BJ (cell line): ENCODE results near the gene OR52M1. TPM values are rescaled to one million over a fixed set of nuclear protein-coding genes. Genes with fewer than 3 reads are reported as not detected.

Source experiments
- CTCF ChIA-PET: fragments of 350-600 bp; formaldehyde crosslinking; extraction: SDS; loops from one replicate; lab custom pipeline; 2021; ENCODE audit warnings: antibody characterized with exemption, inconsistent platforms; lab: Yijun Ruan, JAX
- POLR2A ChIA-PET: fragments of 300-600 bp; sonication (Branson Sonifier 250); formaldehyde crosslinking; extraction: SDS; loops from one replicate; lab custom pipeline; 2021; ENCODE audit warnings: antibody characterized with exemption; lab: Charles Lee
- DNase-seq: peaks from one replicate; pipeline ENCODE4 v3.0.0-alpha.2; 2011; ENCODE audit warnings: low read depth
- H3K27me3 ChIP-seq: 2 replicates; pipeline ENCODE4 v1.6.0; 2011; ENCODE audit warnings: low read length; ENCODE audit not compliant: control insufficient read depth, insufficient read depth
- H3K36me3 ChIP-seq: 2 replicates; pipeline ENCODE4 v1.5.1; 2011; ENCODE audit warnings: low read length; ENCODE audit not compliant: control insufficient read depth, insufficient read depth
- H3K4me3 ChIP-seq: 2 replicates; pipeline ENCODE4 v1.5.1; 2011; ENCODE audit warnings: low read depth, mild to moderate bottlenecking, control low read depth, low read length
- polyA plus RNA-seq: library from polyadenylated mRNA; depleted of rRNA; stranded (reverse); fragments of >200 nt; gene quantifications from 2 replicates; pipeline ENCODE4 v1.2.3, GENCODE V29; 2011
- TF ChIP-seq, protein P1 (sequence below): IDR thresholded peaks from 2 replicates; pipeline ENCODE4 v1.5.1; 2011; ENCODE audit warnings: low read depth, mild to moderate bottlenecking, control low read depth, inconsistent platforms, low read length, moderate library complexity; ENCODE audit not compliant: insufficient read depth

The OR52M1 gene
- polyA plus RNA-seq, 1 experiment = not detected

DNA sequence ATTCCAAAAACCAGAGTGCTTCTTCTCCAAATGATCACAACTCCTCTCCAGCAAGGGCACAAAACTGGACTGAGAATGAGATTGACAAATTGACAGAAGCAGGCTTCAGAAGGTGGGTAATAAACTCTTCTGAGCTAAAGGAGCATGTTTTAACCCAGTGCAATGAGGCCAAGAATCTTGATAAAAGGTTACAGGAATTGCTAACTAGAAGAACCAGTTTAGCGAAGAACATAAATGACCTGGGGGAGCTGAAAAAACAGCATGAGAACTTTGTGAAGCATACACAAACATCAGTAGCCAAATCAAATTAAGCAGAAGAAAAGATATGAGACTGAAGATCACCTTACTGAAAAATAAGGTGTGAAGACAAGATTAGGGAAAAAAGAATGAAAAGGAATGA is 15.5 kb downstream of the OR52M1 start:
- no peak overlapping the region for H3K4me3 ChIP-seq
- DNase-seq = no peak
- POLR2A ChIA-PET = no interaction called here
- CTCF ChIA-PET = interaction anchor here (1.2 kb wide), 1 partner anchor 373 kb away, joined by 4 read pairs; no protein-coding TSS in a partner anchor
- TF ChIP-seq, protein P1, sequence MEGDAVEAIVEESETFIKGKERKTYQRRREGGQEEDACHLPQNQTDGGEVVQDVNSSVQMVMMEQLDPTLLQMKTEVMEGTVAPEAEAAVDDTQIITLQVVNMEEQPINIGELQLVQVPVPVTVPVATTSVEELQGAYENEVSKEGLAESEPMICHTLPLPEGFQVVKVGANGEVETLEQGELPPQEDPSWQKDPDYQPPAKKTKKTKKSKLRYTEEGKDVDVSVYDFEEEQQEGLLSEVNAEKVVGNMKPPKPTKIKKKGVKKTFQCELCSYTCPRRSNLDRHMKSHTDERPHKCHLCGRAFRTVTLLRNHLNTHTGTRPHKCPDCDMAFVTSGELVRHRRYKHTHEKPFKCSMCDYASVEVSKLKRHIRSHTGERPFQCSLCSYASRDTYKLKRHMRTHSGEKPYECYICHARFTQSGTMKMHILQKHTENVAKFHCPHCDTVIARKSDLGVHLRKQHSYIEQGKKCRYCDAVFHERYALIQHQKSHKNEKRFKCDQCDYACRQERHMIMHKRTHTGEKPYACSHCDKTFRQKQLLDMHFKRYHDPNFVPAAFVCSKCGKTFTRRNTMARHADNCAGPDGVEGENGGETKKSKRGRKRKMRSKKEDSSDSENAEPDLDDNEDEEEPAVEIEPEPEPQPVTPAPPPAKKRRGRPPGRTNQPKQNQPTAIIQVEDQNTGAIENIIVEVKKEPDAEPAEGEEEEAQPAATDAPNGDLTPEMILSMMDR = no peak
- no peaks in the 10 kb centered on the region for H3K27me3 ChIP-seq
- H3K36me3 ChIP-seq = no peaks in the 10 kb centered on the region

DNA sequence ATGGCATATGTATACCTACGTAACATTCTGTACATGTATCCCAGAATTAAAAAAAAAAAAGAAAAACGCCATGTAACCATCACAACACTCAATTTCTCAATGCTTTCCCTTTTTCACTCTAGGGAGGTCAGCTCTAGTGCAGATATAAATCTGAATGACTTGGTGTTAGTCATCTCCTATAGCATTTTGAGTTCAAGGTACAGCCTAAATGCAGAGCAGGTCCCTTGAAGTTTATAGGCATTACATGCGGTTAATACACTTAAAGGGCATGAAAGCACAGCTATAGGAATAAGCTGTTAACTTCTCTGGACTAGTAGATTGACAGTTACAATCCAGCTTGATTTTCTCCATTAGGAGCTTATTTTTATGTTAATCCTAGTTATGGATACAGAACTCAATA is 20.4 kb downstream of the OR52M1 start:
- TF ChIP-seq, protein P1 = no peak
- DNase-seq = no peak
- ChIA-PET POLR2A (no interaction called here), CTCF (interaction anchor here (1.0 kb wide), 1 partner anchor 14 kb away, joined by 3 read pairs; no protein-coding TSS in a partner anchor)
- Histone ChIP-seq H3K4me3 (no peak overlapping the region), H3K27me3 (no peaks in the 10 kb centered on the region), H3K36me3 (no peaks in the 10 kb centered on the region)

DNA sequence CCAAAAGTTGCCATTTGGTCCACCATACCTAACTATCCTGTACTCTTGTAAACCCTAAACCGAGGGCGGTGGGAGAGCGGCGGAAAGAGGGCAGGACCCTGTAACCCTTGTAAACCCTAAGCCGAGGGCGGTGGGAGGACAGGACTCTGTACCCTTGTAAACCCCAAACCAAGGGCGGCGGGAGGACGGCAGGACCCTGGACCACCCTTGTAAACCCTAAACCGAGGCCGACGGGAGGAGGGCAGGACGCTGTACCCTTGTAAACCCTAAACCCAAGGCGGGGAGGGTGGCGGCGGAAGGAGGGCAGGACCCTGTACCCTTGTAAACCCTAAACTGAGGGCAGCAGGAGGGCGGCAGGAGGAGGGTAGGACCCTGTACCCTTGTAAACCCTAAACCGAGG is 24.1 kb downstream of the OR52M1 start:
- POLR2A ChIA-PET = no interaction called here

DNA sequence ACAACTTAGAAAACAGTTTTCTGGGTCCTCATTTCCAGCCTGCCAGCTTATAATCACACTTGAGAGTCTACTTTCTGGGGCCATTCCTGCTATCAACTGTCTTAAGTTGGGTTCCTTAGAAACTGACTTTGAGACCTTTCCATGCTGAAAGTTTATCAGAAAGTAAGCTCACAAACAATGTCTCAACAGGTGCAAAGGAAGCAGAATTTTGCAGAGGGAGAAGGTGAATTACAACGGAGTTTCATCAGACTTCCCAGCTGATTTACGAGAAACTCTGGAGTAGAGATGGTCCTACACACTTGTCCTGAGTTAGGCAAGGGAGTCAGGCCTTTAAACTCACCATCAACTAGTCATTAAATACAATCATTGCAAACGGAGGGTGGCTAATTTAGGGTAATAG is 31.9 kb downstream of the OR52M1 start:
- DNase-seq = no peak
- POLR2A ChIA-PET = no interaction called here

More for the DNA sequence above, 24.1 kb downstream of the OR52M1 start:
- Histone ChIP-seq H3K27me3 (no peaks in the 10 kb centered on the region), H3K4me3 (no peak overlapping the region), H3K36me3 (no peaks in the 10 kb centered on the region)
- TF ChIP-seq, protein P1 = no peak
- DNase-seq = no peak
- CTCF ChIA-PET = no interaction called here

DNA sequence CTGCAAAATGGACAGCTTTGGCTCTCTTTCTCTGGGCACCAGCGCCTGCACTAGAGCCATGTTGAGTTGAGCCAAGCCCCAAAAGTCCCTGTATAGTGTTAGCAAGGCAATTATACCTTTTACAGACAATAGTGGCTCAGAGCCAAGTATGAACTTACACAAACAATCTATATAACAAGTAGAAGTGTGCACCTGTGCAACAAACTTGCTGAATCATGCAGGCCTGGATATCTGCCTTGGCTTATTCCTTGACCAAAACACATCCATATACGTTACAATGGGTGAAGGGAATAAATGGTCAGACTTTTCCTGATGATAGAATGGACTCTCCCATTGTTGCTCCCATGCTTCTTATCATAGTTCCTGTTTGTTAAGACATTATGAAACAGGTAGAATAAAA is 32.8 kb downstream of the OR52M1 start:
- no peaks in the 10 kb centered on the region for H3K36me3 ChIP-seq
- TF ChIP-seq, protein P1 = no peak
- CTCF ChIA-PET = no interaction called here
- no peaks in the 10 kb centered on the region for H3K27me3 ChIP-seq
- POLR2A ChIA-PET = no interaction called here
- no peak for DNase-seq
- no peak overlapping the region for H3K4me3 ChIP-seq

More for the DNA sequence above, 31.9 kb downstream of the OR52M1 start:
- H3K4me3 ChIP-seq = no peak overlapping the region
- H3K36me3 ChIP-seq = no peaks in the 10 kb centered on the region
- H3K27me3 ChIP-seq = no peaks in the 10 kb centered on the region
- CTCF ChIA-PET = interaction anchor here (0.6 to 1.4 kb wide), 2 partner anchors 38 to 389 kb away, joined by 3 to 6 read pairs; no protein-coding TSS in a partner anchor
- TF ChIP-seq, protein P1 = no peak
